Trophoblast cell (in vitro differentiated cells and primary cell): ENCODE data around the gene CYB5RL.

Experiments used
- DNase-seq, 2 donors: peaks; one replicate each; pipeline ENCODE4 v3.0.0-alpha.2; 2016
- H2AFZ ChIP-seq: 2 replicates; pipeline ENCODE4 v1.6.1; 2013; ENCODE audit warnings: low read length, moderate library complexity, mild to moderate bottlenecking; ENCODE audit not compliant: insufficient read depth, poor library complexity
- H2AK5ac ChIP-seq: 2 replicates; pipeline ENCODE4 v1.6.1; 2013; ENCODE audit warnings: mild to moderate bottlenecking, low read length
- H2BK120ac ChIP-seq: 2 replicates; pipeline ENCODE4 v1.6.1; 2013; ENCODE audit warnings: low read length, mild to moderate bottlenecking, moderate library complexity; ENCODE audit not compliant: insufficient read depth, poor library complexity
- H2BK12ac ChIP-seq: 2 replicates; pipeline ENCODE4 v1.6.1; 2013; ENCODE audit warnings: mild to moderate bottlenecking, low read length, moderate library complexity
- H2BK5ac ChIP-seq: 2 replicates; pipeline ENCODE4 v1.6.1; 2013; ENCODE audit warnings: low read length, low read depth, moderate library complexity, mild to moderate bottlenecking; ENCODE audit not compliant: poor library complexity
- H3K14ac ChIP-seq: 2 replicates; pipeline ENCODE4 v1.6.1; 2013; ENCODE audit warnings: mild to moderate bottlenecking, low read length
- H3K18ac ChIP-seq: 2 replicates; pipeline ENCODE4 v1.6.1; 2013; ENCODE audit warnings: mild to moderate bottlenecking, low read length
- H3K23ac ChIP-seq: 2 replicates; pipeline ENCODE4 v1.6.1; 2013; ENCODE audit warnings: low read length
- H3K27ac ChIP-seq: 2 replicates; pipeline ENCODE4 v1.5.1; 2013; ENCODE audit warnings: low read depth, mild to moderate bottlenecking, inconsistent platforms, low read length, moderate library complexity
- H3K27me3 ChIP-seq: 2 replicates; pipeline ENCODE4 v1.6.1; 2013; ENCODE audit warnings: inconsistent platforms, mild to moderate bottlenecking, low read length, moderate library complexity; ENCODE audit not compliant: insufficient read depth
- H3K36me3 ChIP-seq, 2 experiments: 1 replicate in 1 of 2; 2 replicates in 1 of 2; pipeline ENCODE4 v1.6.1; 2013; ENCODE audit warnings: low read length in 2 of 2, mild to moderate bottlenecking in 2 of 2, moderate library complexity in 1 of 2; ENCODE audit not compliant: insufficient read depth in 2 of 2, control insufficient read depth in 1 of 2
- H3K4ac ChIP-seq: 2 replicates; pipeline ENCODE4 v1.6.1; 2013; ENCODE audit warnings: low read depth, mild to moderate bottlenecking, low read length, moderate library complexity
- H3K4me1 ChIP-seq, 2 experiments: 1 replicate in 1 of 2; 2 replicates in 1 of 2; pipeline ENCODE4 v1.6.1; 2013; ENCODE audit warnings: low read length in 2 of 2, mild to moderate bottlenecking in 2 of 2, moderate library complexity in 1 of 2; ENCODE audit not compliant: insufficient read depth in 2 of 2, control insufficient read depth in 1 of 2
- H3K4me2 ChIP-seq: 2 replicates; pipeline ENCODE4 v1.6.1; 2013; ENCODE audit warnings: inconsistent platforms, mild to moderate bottlenecking, low read length, moderate library complexity
- H3K4me3 ChIP-seq: 2 replicates; pipeline ENCODE4 v1.5.1; 2013; ENCODE audit warnings: mild to moderate bottlenecking, low read depth, low read length, inconsistent platforms
- H3K79me1 ChIP-seq: one replicate; pipeline ENCODE4 v1.6.1; 2013; ENCODE audit warnings: low read length
- H3K79me2 ChIP-seq: 2 replicates; pipeline ENCODE4 v1.6.1; 2013; ENCODE audit warnings: low read length, mild to moderate bottlenecking; ENCODE audit not compliant: control insufficient read depth, insufficient read depth, poor library complexity
- H3K9ac ChIP-seq: 2 replicates; pipeline ENCODE4 v1.6.1; 2013; ENCODE audit warnings: mild to moderate bottlenecking, low read length
- H3K9me3 ChIP-seq: 2 replicates; pipeline ENCODE4 v1.6.1; 2013; ENCODE audit warnings: low read depth, mild to moderate bottlenecking, control low read depth, inconsistent platforms, low read length; ENCODE audit not compliant: insufficient read depth
- H4K12ac ChIP-seq: 2 replicates; pipeline ENCODE4 v1.6.1; 2013; ENCODE audit warnings: low read depth, mild to moderate bottlenecking, low read length, moderate library complexity
- H4K8ac ChIP-seq: 2 replicates; pipeline ENCODE4 v1.6.1; 2013; ENCODE audit warnings: low read depth, mild to moderate bottlenecking, low read length, moderate library complexity
- H4K91ac ChIP-seq: one replicate; pipeline ENCODE4 v1.6.1; 2013; ENCODE audit warnings: low read depth, mild to moderate bottlenecking, low read length, moderate library complexity
- WGBS: extraction: QIAGEN DNeasy Blood & Tissue Kit; methylation state at CpG from one replicate; pipeline ENCODE4 v1.1.7; 2013; ENCODE audit warnings: missing lambda C conversion rate; ENCODE audit not compliant: insufficient read length, insufficient coverage; ENCODE audit errors: extremely low coverage; 5-methylcytosine and 5-hydroxymethylcytosine counted together

Gene CYB5RL

GRCh38 chr1:54177726-54178125 is 22.1 kb downstream of the CYB5RL start:
- no CpG with 5 or more reads among the region's 8 CpGs for WGBS
- no peaks in the 10 kb centered on the region for H3K36me3 ChIP-seq
- H3K9me3 ChIP-seq = no peaks in the 10 kb centered on the region
- no peaks in the 10 kb centered on the region for H3K79me1 ChIP-seq
- H2AFZ ChIP-seq = no peak overlapping the region
- H2BK5ac ChIP-seq = no peak overlapping the region
- no peak overlapping the region for H3K23ac ChIP-seq
- H2BK12ac ChIP-seq = no peak overlapping the region
- no peaks in the 10 kb centered on the region for H3K27me3 ChIP-seq
- H2AK5ac ChIP-seq = no peak overlapping the region
- no peak for DNase-seq
- H3K4ac ChIP-seq = no peak overlapping the region
- H3K14ac ChIP-seq = no peak overlapping the region
- H3K9ac ChIP-seq = no peak overlapping the region
- H4K8ac ChIP-seq = no peak overlapping the region
- no peak overlapping the region for H4K91ac ChIP-seq
- H3K18ac ChIP-seq = no peak overlapping the region
- no peaks in the 10 kb centered on the region for H3K4me1 ChIP-seq
- no peak overlapping the region for H4K12ac ChIP-seq
- H3K27ac ChIP-seq = no peak overlapping the region
- no peak overlapping the region for H3K4me2 ChIP-seq
- no peak overlapping the region for H2BK120ac ChIP-seq
- no peak overlapping the region for H3K4me3 ChIP-seq
- H3K79me2 ChIP-seq = no peaks in the 10 kb centered on the region

- Histone ChIP-seq H2BK12ac (no peak overlapping the region), H2BK120ac (no peak overlapping the region), H2AK5ac (no peak overlapping the region), H3K27ac (no peak overlapping the region), H4K8ac (no peak overlapping the region), H4K91ac (no peak overlapping the region), H4K12ac (no peak overlapping the region), H3K9me3 (no peaks in the 10 kb centered on the region), H3K9ac (no peak overlapping the region), H3K79me1 (no peaks in the 10 kb centered on the region), H3K4ac (no peak overlapping the region), H2AFZ (no peak overlapping the region), H3K4me3 (no peak overlapping the region), H2BK5ac (no peak overlapping the region), H3K27me3 (no peaks in the 10 kb centered on the region), H3K79me2 (no peaks in the 10 kb centered on the region), H3K36me3 (no peaks in the 10 kb centered on the region), H3K18ac (no peak overlapping the region), H3K23ac (no peak overlapping the region), H3K4me2 (no peak overlapping the region), H3K14ac (no peak overlapping the region), H3K4me1 (no peaks in the 10 kb centered on the region)
- WGBS = no CpG with 5 or more reads among the region's 6 CpGs
- DNase-seq = no peak
Measured at GRCh38 chr1:54176621-54177327, 23.1 kb downstream of the CYB5RL start.

GRCh38 chr1:54174106-54174505 is 25.7 kb downstream of the CYB5RL start:
- H3K4me3 ChIP-seq = no peak overlapping the region

GRCh38 chr1:54173681-54174080 is 26.1 kb downstream of the CYB5RL start:
- Histone ChIP-seq H3K4ac (no peak overlapping the region), H3K9me3 (no peaks in the 10 kb centered on the region), H3K23ac (no peak overlapping the region), H3K4me3 (no peak overlapping the region), H3K79me2 (no peaks in the 10 kb centered on the region), H4K12ac (no peak overlapping the region), H3K4me2 (no peak overlapping the region), H2AFZ (no peak overlapping the region), H3K14ac (no peak overlapping the region), H3K4me1 (no peaks in the 10 kb centered on the region), H3K79me1 (no peaks in the 10 kb centered on the region), H3K18ac (no peak overlapping the region), H2AK5ac (peak overlapping the region; percentile 12), H4K91ac (no peak overlapping the region), H3K9ac (no peak overlapping the region), H2BK120ac (no peak overlapping the region), H4K8ac (no peak overlapping the region), H2BK5ac (no peak overlapping the region), H3K36me3 (no peaks in the 10 kb centered on the region), H3K27ac (no peak overlapping the region), H2BK12ac (no peak overlapping the region), H3K27me3 (no peaks in the 10 kb centered on the region)
- no peak for DNase-seq
- WGBS = no CpG with 5 or more reads among the region's 9 CpGs

More at GRCh38 chr1:54174106-54174505, 25.7 kb downstream of the CYB5RL start:
- H3K9me3 ChIP-seq = no peaks in the 10 kb centered on the region
- no peak overlapping the region for H2BK12ac ChIP-seq
- H2BK120ac ChIP-seq = no peak overlapping the region
- H3K79me1 ChIP-seq = no peaks in the 10 kb centered on the region
- no peak overlapping the region for H3K4me2 ChIP-seq
- H2AFZ ChIP-seq = no peak overlapping the region
- DNase-seq = no peak
- H3K23ac ChIP-seq = no peak overlapping the region
- H3K9ac ChIP-seq = no peak overlapping the region
- H3K27ac ChIP-seq = no peak overlapping the region
- no peaks in the 10 kb centered on the region for H3K79me2 ChIP-seq
- H3K18ac ChIP-seq = no peak overlapping the region
- H3K4ac ChIP-seq = no peak overlapping the region
- peak overlapping the region; percentile 12 for H2AK5ac ChIP-seq
- no peaks in the 10 kb centered on the region for H3K27me3 ChIP-seq
- no peak overlapping the region for H3K14ac ChIP-seq
- H4K91ac ChIP-seq = no peak overlapping the region
- H4K12ac ChIP-seq = no peak overlapping the region
- no peaks in the 10 kb centered on the region for H3K36me3 ChIP-seq
- WGBS = no CpG with 5 or more reads among the region's 4 CpGs
- no peaks in the 10 kb centered on the region for H3K4me1 ChIP-seq
- H2BK5ac ChIP-seq = no peak overlapping the region
- H4K8ac ChIP-seq = no peak overlapping the region
